Hepatocyte (in vitro differentiated cells): ENCODE data around the gene PLEKHA7.

ENCODE experiments used
- CTCF ChIP-seq: fragments of 200-600 bp; sonication (generic); IDR thresholded peaks from 2 replicates; pipeline ENCODE4 v1.5.1; 2016; ENCODE audit warnings: antibody characterized with exemption, mild to moderate bottlenecking; ENCODE audit not compliant: poor library complexity
- EZH2 ChIP-seq: fragments of 200-600 bp; sonication (generic); IDR thresholded peaks from 2 replicates; pipeline ENCODE4 v1.6.1; 2016; ENCODE audit warnings: antibody characterized with exemption, mild to moderate bottlenecking, borderline replicate concordance

GRCh38 chr11:16982809-16983208, 31.4 kb downstream of the PLEKHA7 start:
- no peak for TF ChIP-seq CTCF
- no peak for TF ChIP-seq EZH2
